Measurements from ENCODE around the gene KSR1. TPM values are rescaled to one million over a fixed set of nuclear protein-coding genes. Genes with fewer than 3 reads are reported as not detected.
"Not testable (repeated sequence)": the region's sequence is repeated elsewhere in the genome, so short reads cannot be mapped to it uniquely, and the experiment has no call there.

KSR1 gene
- total and polyA plus RNA-seq, 2 experiments from 2014 or later: 7.8 to 53.2 TPM

DNA sequence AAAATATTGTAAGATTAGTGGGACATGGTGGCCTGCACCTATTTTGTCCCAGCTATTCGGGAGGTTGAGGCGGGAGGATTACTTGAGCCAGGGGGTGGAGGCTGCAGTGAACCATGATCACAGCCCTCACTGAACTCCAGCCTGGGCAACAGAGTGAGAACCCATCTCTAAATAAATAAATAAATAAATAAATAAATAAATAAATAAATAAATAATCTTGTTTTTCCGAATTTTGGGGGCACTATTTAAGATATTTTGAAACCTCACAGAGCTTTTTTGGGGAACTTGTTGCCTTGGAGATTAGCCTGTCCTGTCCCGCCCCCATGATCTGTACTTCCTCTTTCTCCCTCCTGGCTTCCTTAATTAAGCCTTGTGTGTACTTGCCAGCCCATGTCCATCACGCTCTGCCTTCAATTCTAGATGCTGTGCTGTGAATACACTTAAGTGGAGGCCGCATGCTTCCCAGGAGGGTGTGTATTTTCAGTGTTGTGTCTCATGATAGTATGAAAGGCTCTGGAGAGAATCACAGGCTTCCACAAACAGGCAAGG is 179.1 kb downstream of the KSR1 start:
- Histone ChIP-seq H3K4me3 (no peak overlapping the region), H3K36me3 (ENCODE audit: insufficient read depth) (no peaks in the 10 kb centered on the region), H3K27me3 (ENCODE audit: insufficient read depth) (no peaks in the 10 kb centered on the region), H3K79me2 (replicated peaks; ENCODE audit: insufficient read depth) (no peaks in the 10 kb centered on the region), H3F3A (replicated peaks; ENCODE audit: low read depth) (no peaks in the 10 kb centered on the region), H3K4me2 (no peak overlapping the region), H3K4me1 (ENCODE audit: insufficient read depth) (no peaks in the 10 kb centered on the region), H4K20me1 (replicated peaks; ENCODE audit: insufficient read depth) (no peaks in the 10 kb centered on the region), H3K9me2 (ENCODE audit: insufficient read depth) (no peaks in the 10 kb centered on the region), H2AFZ (no peak overlapping the region), H3K27ac (ENCODE audit: low read depth) (no peak overlapping the region)
- Mint-ChIP-seq H3K9me3 (no peaks in the 10 kb centered on the region), H3K36me3 (ENCODE audit: low read depth) (no peaks in the 10 kb centered on the region), H3K4me1 (peaks cover 5% of the 10 kb centered on the region), H3K4me3 (no peak overlapping the region), H3K27ac (no peak overlapping the region), H3K27me3 (ENCODE audit: insufficient read depth, low read depth, poor library complexity) (peaks cover 2% of the 10 kb centered on the region)
- TF ChIP-seq NANOG (IDR thresholded peaks at IDR 0.05; ENCODE audit: borderline replicate concordance): no peak
- ATAC-seq (no peak), DNase-seq (ENCODE audit: low spot score) (no peak)

DNA sequence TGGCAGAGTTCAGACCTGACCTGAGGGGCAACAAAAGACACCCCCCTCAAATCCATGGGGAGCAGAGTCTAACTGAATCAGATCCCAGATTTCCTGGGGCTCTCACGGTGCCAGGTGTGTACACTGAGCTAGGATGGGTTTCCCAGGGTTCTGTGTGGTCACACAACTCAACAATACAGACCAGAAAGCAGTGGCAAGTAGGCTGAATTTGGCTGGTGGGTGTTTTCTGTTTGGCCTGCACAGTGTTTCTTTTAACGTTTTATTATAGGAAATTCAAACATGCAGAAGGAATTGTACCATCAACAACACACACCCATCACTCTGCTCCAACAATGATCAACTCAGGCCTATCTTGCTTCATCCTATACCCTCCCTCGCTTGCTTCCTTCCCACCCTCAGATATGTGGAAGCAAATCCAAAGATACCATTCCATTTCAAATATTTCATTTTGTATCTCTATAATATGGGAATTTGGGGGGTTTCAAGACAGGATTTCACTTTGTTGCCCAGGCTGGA is 179.8 kb downstream of the KSR1 start:
- H3K4me1 Mint-ChIP-seq: not testable (repeated sequence)

DNA sequence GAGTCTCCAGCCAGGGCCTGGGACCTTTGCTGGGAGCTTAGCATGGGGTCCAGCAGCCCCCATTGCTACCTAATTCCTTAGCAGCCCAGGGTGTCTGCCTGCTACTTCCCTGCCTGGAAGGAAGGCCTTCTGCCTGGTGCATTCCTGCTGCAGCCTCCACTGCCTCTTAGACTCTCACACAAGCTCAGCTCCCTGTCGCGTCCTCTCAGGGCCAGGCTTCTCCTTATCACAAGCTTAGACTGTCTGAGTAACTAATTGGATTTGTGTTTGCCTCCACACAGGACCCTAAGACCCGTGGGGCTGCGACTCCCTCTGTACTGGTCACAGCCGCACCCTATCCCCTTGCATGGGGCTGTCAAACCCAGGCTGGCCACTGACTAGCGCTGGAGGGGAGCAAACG is 181.6 kb downstream of the KSR1 start:
- H3K27me3 ChIP-seq (ENCODE audit: insufficient read depth); H3K9me2 ChIP-seq (ENCODE audit: insufficient read depth); DNase-seq (ENCODE audit: low spot score); H3K4me2 ChIP-seq; H3F3A ChIP-seq (replicated peaks; ENCODE audit: low read depth); H3K4me1 Mint-ChIP-seq; H3K4me1 ChIP-seq (ENCODE audit: insufficient read depth); H3K36me3 ChIP-seq (ENCODE audit: insufficient read depth); H3K4me3 Mint-ChIP-seq; H3K36me3 Mint-ChIP-seq (ENCODE audit: low read depth); H2AFZ ChIP-seq; H4K20me1 ChIP-seq (replicated peaks; ENCODE audit: insufficient read depth); H3K27me3 Mint-ChIP-seq (ENCODE audit: insufficient read depth, low read depth, poor library complexity); H3K27ac Mint-ChIP-seq; H3K4me3 ChIP-seq; H3K27ac ChIP-seq (ENCODE audit: low read depth); H3K9me3 Mint-ChIP-seq; H3K79me2 ChIP-seq (replicated peaks; ENCODE audit: insufficient read depth): not testable (repeated sequence)
- ATAC-seq: peak; percentile 28; the same call in 1 of the 3 replicates

More for the DNA sequence above, 179.8 kb downstream of the KSR1 start:
- H3K9me3 Mint-ChIP-seq; H4K20me1 ChIP-seq (replicated peaks; ENCODE audit: insufficient read depth); H3K27me3 Mint-ChIP-seq (ENCODE audit: insufficient read depth, low read depth, poor library complexity); H3K27me3 ChIP-seq (ENCODE audit: insufficient read depth); ATAC-seq; DNase-seq (ENCODE audit: low spot score); H3K4me2 ChIP-seq; H3K4me1 ChIP-seq (ENCODE audit: insufficient read depth); H3K4me3 Mint-ChIP-seq; H3K27ac Mint-ChIP-seq; H3K79me2 ChIP-seq (replicated peaks; ENCODE audit: insufficient read depth); H3K36me3 ChIP-seq (ENCODE audit: insufficient read depth); H3K4me3 ChIP-seq; H2AFZ ChIP-seq; H3F3A ChIP-seq (replicated peaks; ENCODE audit: low read depth); H3K9me2 ChIP-seq (ENCODE audit: insufficient read depth); H3K27ac ChIP-seq (ENCODE audit: low read depth); H3K36me3 Mint-ChIP-seq (ENCODE audit: low read depth): not testable (repeated sequence)

DNA sequence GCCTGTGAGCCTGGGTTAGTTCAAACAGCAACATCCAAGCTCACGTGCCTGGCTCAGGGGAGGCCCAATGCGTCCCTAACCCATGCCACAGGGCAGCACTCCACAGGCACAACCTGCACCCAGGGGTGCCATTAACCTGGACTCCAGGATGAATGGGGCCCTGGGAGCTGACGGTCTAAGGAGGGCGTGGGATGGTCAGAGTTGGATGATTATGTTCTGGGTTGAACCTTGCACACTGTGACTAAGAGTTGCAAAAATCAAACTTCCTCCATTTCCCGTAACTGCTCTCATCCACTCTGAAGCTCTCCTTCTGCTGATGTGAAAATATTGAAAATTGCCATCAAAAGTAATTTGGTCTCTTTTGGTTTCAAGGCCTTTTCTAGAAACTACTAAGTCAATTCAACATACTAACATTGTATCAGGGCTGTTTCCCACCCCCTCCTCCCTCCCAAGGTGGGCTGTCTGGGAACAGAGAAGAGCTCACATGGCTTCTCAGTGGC is 182.2 kb downstream of the KSR1 start:
- ATAC-seq; H3K27me3 Mint-ChIP-seq (ENCODE audit: insufficient read depth, low read depth, poor library complexity); H3K4me1 Mint-ChIP-seq: not testable (repeated sequence)

More for the DNA sequence above, 182.2 kb downstream of the KSR1 start:
- not testable (repeated sequence) for H3K79me2 ChIP-seq (replicated peaks; ENCODE audit: insufficient read depth); H3K9me2 ChIP-seq (ENCODE audit: insufficient read depth); H2AFZ ChIP-seq; H3K4me1 ChIP-seq (ENCODE audit: insufficient read depth); H3K9me3 Mint-ChIP-seq; H3K27ac Mint-ChIP-seq; H3F3A ChIP-seq (replicated peaks; ENCODE audit: low read depth); H3K27ac ChIP-seq (ENCODE audit: low read depth); DNase-seq (ENCODE audit: low spot score); H3K27me3 ChIP-seq (ENCODE audit: insufficient read depth); H3K4me3 ChIP-seq; H3K4me3 Mint-ChIP-seq; H4K20me1 ChIP-seq (replicated peaks; ENCODE audit: insufficient read depth); H3K4me2 ChIP-seq; H3K36me3 ChIP-seq (ENCODE audit: insufficient read depth); H3K36me3 Mint-ChIP-seq (ENCODE audit: low read depth)
